Psoas muscle (tissue), 8 donors: ENCODE data around the gene ARID4B. TPM values are rescaled to one million over a fixed set of nuclear protein-coding genes. Genes with fewer than 3 reads are reported as not detected.

Experiments used
- ATAC-seq, 4 donors: fragments of 200-7000 bp; cut with Tn5 transposase; one replicate each; pipeline ENCODE4 v1.9.1; 2020; ENCODE audit warnings: moderate library complexity in 3 of 4, mild to moderate bottlenecking in 2 of 4
- DNase-seq, 2 donors: peaks; one replicate each; pipeline ENCODE4 v3.0.0-alpha.2; 2020
- H3K27ac ChIP-seq: fragments of 200-600 bp; one replicate; pipeline ENCODE4 v1.8.0; 2022
- H3K27me3 ChIP-seq, 3 donors: fragments of 200-600 bp in 1 of 3; one replicate each; pipeline versions ENCODE4 v1.6.1 to v1.8.0; 2013 to 2022; ENCODE audit warnings: low read length in 2 of 3, mild to moderate bottlenecking in 2 of 3, moderate library complexity in 1 of 3; ENCODE audit not compliant: insufficient read depth in 3 of 3
- H3K36me3 ChIP-seq, 2 donors: fragments of 200-600 bp in 1 of 2; one replicate each; pipeline versions ENCODE4 v1.6.1 to v1.8.0; 2013 to 2022; ENCODE audit warnings: low read depth in 1 of 2, mild to moderate bottlenecking in 1 of 2, moderate library complexity in 1 of 2; ENCODE audit not compliant: insufficient read depth in 1 of 2
- H3K4me1 ChIP-seq: fragments of 200-600 bp; one replicate; pipeline ENCODE4 v1.8.0; 2022
- H3K4me3 ChIP-seq: fragments of 200-600 bp; one replicate; pipeline ENCODE4 v1.8.0; 2022; ENCODE audit warnings: mild to moderate bottlenecking
- H3K9me3 ChIP-seq: fragments of 200-600 bp; one replicate; pipeline ENCODE4 v1.8.0; 2022
- CTCF ChIP-seq: fragments of 200-600 bp; IDR thresholded peaks from one replicate; pipeline ENCODE4 v1.8.0; 2022; ENCODE audit warnings: antibody characterized with exemption
- WGBS, 3 donors: extraction: QIAGEN DNeasy Blood & Tissue Kit; methylation state at CpG; one replicate each; pipeline versions ENCODE4 v1.1.6 to v1.1.7; 2013; 5-methylcytosine and 5-hydroxymethylcytosine counted together
- intact Hi-C, 2 donors: fragments of 100-400 bp; cut with DNase I; formaldehyde crosslinking; loops; one replicate each; pipeline versions ENCODE4 v1.11.0 to v1.14.2; 2022
- polyA plus RNA-seq, 3 donors: library from polyadenylated mRNA; stranded (reverse); fragments of 200-250 nt; gene quantifications; one replicate each; pipeline ENCODE4 v1.2.3, GENCODE V29; 2013
- total RNA-seq, 4 donors: library from RNA; stranded (reverse); fragmentation: NEBNext Ultra II Directional in 2 of 4; extraction: Animal tissue kit (Norgen Biotek cat#: 25700) in 2 of 4; gene quantifications; one replicate each; pipeline versions ENCODE4 v1.2.1 to v1.2.4, GENCODE V29; 2021 to 2023
- donor health status: healthy with polysubstance abuse.
- donor health status: DM: no; HTN: no; CAD: no; lungs with moderate emphysema.
- donor health status: Bipolar disorder and iron deficiency.
- donor health status: healthy.
- donor health status: DM: yes; HTN: yes; CAD: no.
- donor health status: DM: no; HTN: no; CAD: no.
- donor health status: DM: no; HTN: no; CAD: no.
- donor health status: DM: yes; HTN: yes; CAD: no.

The ARID4B gene
- total and polyA plus RNA-seq, 7 donors, result 2.9 to 16.0 (median 13.7) TPM

- WGBS, 3 donors, result 51% methylated on average over 11 of the region's 11 CpGs
- DNase-seq (no peak), ATAC-seq (no peak)
- no peak overlapping the region for H3K27ac ChIP-seq
- H3K4me1 ChIP-seq, result no peaks in the 10 kb centered on the region
- intact Hi-C loops, result no loop called here
- TF ChIP-seq CTCF, result no peak
- H3K4me3 ChIP-seq, result no peak overlapping the region
- H3K36me3 ChIP-seq, result no peaks in the 10 kb centered on the region
- no peaks in the 10 kb centered on the region for H3K9me3 ChIP-seq
- H3K27me3 ChIP-seq, result no peaks in the 10 kb centered on the region
These were observed 29.8 kb upstream of the ARID4B start for GRCh38 chr1:235357485-235358373.

GRCh38 chr1:235351898-235352297 is 23.9 kb upstream of the ARID4B start:
- ATAC-seq (no peak), DNase-seq (no peak)
- H3K36me3 ChIP-seq, result no peaks in the 10 kb centered on the region
- intact Hi-C loops, result no loop called here
- H3K4me1 ChIP-seq, result no peaks in the 10 kb centered on the region
- no peak overlapping the region for H3K27ac ChIP-seq
- TF ChIP-seq CTCF, result no peak
- H3K4me3 ChIP-seq, result no peak overlapping the region
- H3K9me3 ChIP-seq, result no peaks in the 10 kb centered on the region
- no peaks in the 10 kb centered on the region for H3K27me3 ChIP-seq
- WGBS, 3 donors, result 47 to 58% (median 55%) methylated on average over 3 of the region's 3 CpGs

GRCh38 chr1:235351441-235351840 is 23.5 kb upstream of the ARID4B start:
- H3K27me3 ChIP-seq, result no peaks in the 10 kb centered on the region
- intact Hi-C loops, result no loop called here
- DNase-seq (no peak), ATAC-seq (no peak)
- TF ChIP-seq CTCF, result no peak
- no peaks in the 10 kb centered on the region for H3K4me1 ChIP-seq
- no peak overlapping the region for H3K4me3 ChIP-seq
- peaks cover 0 to 4% of the 10 kb centered on the region in 2 donors for H3K36me3 ChIP-seq
- no peak overlapping the region for H3K27ac ChIP-seq
- WGBS, 3 donors, result 61 to 69% (median 64%) methylated on average over 3 of the region's 3 CpGs
- no peaks in the 10 kb centered on the region for H3K9me3 ChIP-seq

- 94 to 95% (median 95%) methylated on average over 5 of the region's 5 CpGs for WGBS, 3 donors
These were observed 15.7 kb upstream of the ARID4B start for GRCh38 chr1:235343726-235344125.

More at GRCh38 chr1:235343726-235344125, 15.7 kb upstream of the ARID4B start:
- Histone ChIP-seq H3K27me3 (no peaks in the 10 kb centered on the region), H3K4me3 (no peak overlapping the region), H3K4me1 (no peaks in the 10 kb centered on the region), H3K27ac (no peak overlapping the region), H3K36me3 (peaks cover 2 to 69% of the 10 kb centered on the region in 2 donors), H3K9me3 (no peaks in the 10 kb centered on the region)
- no peak for DNase-seq
- intact Hi-C loops, result no loop called here
- no peak for TF ChIP-seq CTCF
- ATAC-seq, result no peak
